ENCODE measurements around the gene ACADS. TPM values are rescaled to one million over a fixed set of nuclear protein-coding genes. Genes with fewer than 3 reads are reported as not detected.

Gene ACADS
- total RNA-seq, 4 donors from 2014 or later, result 30.5 to 55.1 (median 40.3) TPM

- Histone ChIP-seq H3K4me1 (peaks cover 0 to 16% (median 0%) of the 10 kb centered on the region in 3 donors), H3K27ac (no peak overlapping the region), H3K4me3 (no peak overlapping the region), H3K9me3 (no peaks in the 10 kb centered on the region), H3K27me3 (no peaks in the 10 kb centered on the region), H3K36me3 (peaks cover 0 to 20% of the 10 kb centered on the region in 2 donors)
- TF ChIP-seq POLR2AphosphoS5 (IDR thresholded peaks at IDR 0.05), result no peak
- TF ChIP-seq POLR2A (IDR thresholded peaks at IDR 0.05), result no peak
- no peak for TF ChIP-seq EP300 (IDR thresholded peaks at IDR 0.05)
- no peak for TF ChIP-seq CTCF (IDR thresholded peaks at IDR 0.05)
- no peak for ATAC-seq
- WGBS, 2 donors (ENCODE audit: low coverage in 1 of 2), result 74 to 76% methylated on average over 2 to 4 of the region's 4 CpGs
Observed at GRCh38 chr12:120757226-120757742, 31.7 kb downstream of the ACADS start.

GRCh38 chr12:120757949-120758348 is 32.3 kb downstream of the ACADS start:
- ATAC-seq, result no peak
- TF ChIP-seq EP300 (IDR thresholded peaks at IDR 0.05) (no peak), POLR2AphosphoS5 (IDR thresholded peaks at IDR 0.05) (no peak), POLR2A (IDR thresholded peaks at IDR 0.05) (no peak), CTCF (IDR thresholded peaks at IDR 0.05) (no peak)
- Histone ChIP-seq H3K4me1 (peaks cover 0 to 18% (median 0%) of the 10 kb centered on the region in 3 donors), H3K27me3 (no peaks in the 10 kb centered on the region), H3K27ac (no peak overlapping the region), H3K9me3 (no peaks in the 10 kb centered on the region), H3K36me3 (peaks cover 0 to 27% of the 10 kb centered on the region in 2 donors), H3K4me3 (no peak overlapping the region)
- WGBS, 2 donors (ENCODE audit: low coverage in 1 of 2), result 100% methylated on average over 3 of the region's 6 CpGs; no CpG with 5 or more reads in 1 of the 2 donors

- peaks cover 0 to 18% (median 0%) of the 10 kb centered on the region in 3 donors for H3K4me1 ChIP-seq
- peaks cover 0 to 37% of the 10 kb centered on the region in 2 donors for H3K36me3 ChIP-seq
- WGBS, 2 donors (ENCODE audit: low coverage in 1 of 2), result 80 to 87% methylated on average over 6 to 7 of the region's 7 CpGs
- ATAC-seq, result no peak
- H3K9me3 ChIP-seq, result no peaks in the 10 kb centered on the region
- H3K27ac ChIP-seq, result no peak overlapping the region
- no peak overlapping the region for H3K4me3 ChIP-seq
- TF ChIP-seq CTCF (IDR thresholded peaks at IDR 0.05) (no peak), POLR2A (IDR thresholded peaks at IDR 0.05) (no peak), EP300 (IDR thresholded peaks at IDR 0.05) (no peak)
- H3K27me3 ChIP-seq, result no peaks in the 10 kb centered on the region
Observed at GRCh38 chr12:120758798-120759590, 33.4 kb downstream of the ACADS start.

- Histone ChIP-seq H3K36me3 (peaks cover 0 to 45% of the 10 kb centered on the region in 2 donors), H3K9me3 (no peaks in the 10 kb centered on the region), H3K27ac (no peak overlapping the region), H3K27me3 (no peaks in the 10 kb centered on the region), H3K4me3 (no peak overlapping the region), H3K4me1 (peaks cover 0 to 18% (median 0%) of the 10 kb centered on the region in 3 donors)
- TF ChIP-seq EP300 (IDR thresholded peaks at IDR 0.05) (no peak), POLR2A (IDR thresholded peaks at IDR 0.05) (no peak), POLR2AphosphoS5 (IDR thresholded peaks at IDR 0.05) (no peak), CTCF (IDR thresholded peaks at IDR 0.05) (no peak)
- WGBS, 2 donors (ENCODE audit: low coverage in 1 of 2), result 80% methylated on average over 3 to 10 of the region's 27 CpGs
- no peak for ATAC-seq
Observed at GRCh38 chr12:120759591-120760348, 34.1 kb downstream of the ACADS start.
